ENCODE data around the gene SMC4. TPM values are rescaled to one million over a fixed set of nuclear protein-coding genes. Genes with fewer than 3 reads are reported as not detected.

The SMC4 gene
- total RNA-seq, 2 donors from 2014 or later, result 12.5 to 35.6 TPM

DNA sequence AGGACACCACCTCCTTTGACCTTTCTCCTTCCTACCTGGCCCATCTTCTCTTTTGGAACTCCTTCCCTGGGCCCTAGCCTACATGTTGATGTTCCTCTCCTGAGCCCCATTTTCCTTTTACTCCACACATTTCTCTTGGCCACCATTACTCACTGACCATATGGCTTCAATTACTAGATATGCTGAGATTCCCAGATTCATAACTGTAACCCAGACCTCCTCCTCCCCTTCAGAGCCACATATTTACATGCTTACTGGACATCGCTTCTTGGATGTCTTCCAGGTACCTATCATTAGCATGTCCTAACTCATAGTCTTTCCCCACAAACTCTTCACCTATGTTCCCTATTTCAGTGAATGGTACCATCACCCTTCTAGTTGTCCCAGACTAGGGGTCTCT, 74.5 kb downstream of the SMC4 start:
- DNase-seq, result no peak
- intact Hi-C loops (cut with DNase I), result no loop called here
- TF ChIP-seq, protein P1, sequence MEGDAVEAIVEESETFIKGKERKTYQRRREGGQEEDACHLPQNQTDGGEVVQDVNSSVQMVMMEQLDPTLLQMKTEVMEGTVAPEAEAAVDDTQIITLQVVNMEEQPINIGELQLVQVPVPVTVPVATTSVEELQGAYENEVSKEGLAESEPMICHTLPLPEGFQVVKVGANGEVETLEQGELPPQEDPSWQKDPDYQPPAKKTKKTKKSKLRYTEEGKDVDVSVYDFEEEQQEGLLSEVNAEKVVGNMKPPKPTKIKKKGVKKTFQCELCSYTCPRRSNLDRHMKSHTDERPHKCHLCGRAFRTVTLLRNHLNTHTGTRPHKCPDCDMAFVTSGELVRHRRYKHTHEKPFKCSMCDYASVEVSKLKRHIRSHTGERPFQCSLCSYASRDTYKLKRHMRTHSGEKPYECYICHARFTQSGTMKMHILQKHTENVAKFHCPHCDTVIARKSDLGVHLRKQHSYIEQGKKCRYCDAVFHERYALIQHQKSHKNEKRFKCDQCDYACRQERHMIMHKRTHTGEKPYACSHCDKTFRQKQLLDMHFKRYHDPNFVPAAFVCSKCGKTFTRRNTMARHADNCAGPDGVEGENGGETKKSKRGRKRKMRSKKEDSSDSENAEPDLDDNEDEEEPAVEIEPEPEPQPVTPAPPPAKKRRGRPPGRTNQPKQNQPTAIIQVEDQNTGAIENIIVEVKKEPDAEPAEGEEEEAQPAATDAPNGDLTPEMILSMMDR (IDR thresholded peaks at IDR 0.05), result no peak
- TF ChIP-seq POLR2A (IDR thresholded peaks at IDR 0.05), result no peak
- H3K4me3 ChIP-seq, result no peak overlapping the region
- no peaks in the 10 kb centered on the region for H3K4me1 ChIP-seq
- peaks cover 0 to 12% (median 0%) of the 10 kb centered on the region in 3 donors for H3K9me3 ChIP-seq
- H3K36me3 ChIP-seq (replicated peaks in 1 of 2; ENCODE audit: insufficient read depth in 1 of 2, low read depth in 2 of 2), result no peaks in the 10 kb centered on the region
- 61 to 66% methylated on average over 1 of the region's 1 CpG for WGBS, 2 donors
- ATAC-seq, result no peak
- no peaks in the 10 kb centered on the region for H3K27me3 ChIP-seq
- H3K27ac ChIP-seq, result no peak overlapping the region

DNA sequence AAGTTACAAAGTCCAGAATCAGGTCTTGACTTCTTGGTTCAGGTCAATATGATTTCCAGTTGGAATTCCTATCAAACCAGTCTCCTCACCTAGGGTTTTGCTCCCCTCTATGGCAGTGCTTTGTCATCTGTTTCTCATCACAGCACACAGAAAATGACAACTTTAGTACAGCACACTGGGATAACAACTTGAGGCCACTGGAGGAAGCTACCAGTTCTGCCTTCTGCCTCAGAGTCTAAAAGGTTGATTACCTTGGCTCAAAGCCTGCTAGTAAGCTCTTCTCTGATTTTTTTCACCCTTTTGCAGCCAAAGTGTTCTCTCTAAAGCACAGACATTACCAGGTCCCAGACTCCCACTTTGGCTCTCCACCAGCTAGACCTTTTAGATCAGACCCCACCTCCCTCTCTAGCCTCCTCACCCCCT, 75.0 kb downstream of the SMC4 start:
- H3K27me3 ChIP-seq, result no peaks in the 10 kb centered on the region
- DNase-seq (no peak), ATAC-seq (no peak)
- H3K4me3 ChIP-seq, result no peak overlapping the region
- H3K27ac ChIP-seq, result no peak overlapping the region
- TF ChIP-seq POLR2A (IDR thresholded peaks at IDR 0.05), result no peak
- TF ChIP-seq, protein P1 (IDR thresholded peaks at IDR 0.05), result no peak
- H3K9me3 ChIP-seq, result peaks cover 0 to 12% (median 0%) of the 10 kb centered on the region in 3 donors
- H3K36me3 ChIP-seq (replicated peaks in 1 of 2; ENCODE audit: insufficient read depth in 1 of 2, low read depth in 2 of 2), result no peaks in the 10 kb centered on the region
- H3K4me1 ChIP-seq, result no peaks in the 10 kb centered on the region
- intact Hi-C loops (cut with DNase I), result no loop called here

DNA sequence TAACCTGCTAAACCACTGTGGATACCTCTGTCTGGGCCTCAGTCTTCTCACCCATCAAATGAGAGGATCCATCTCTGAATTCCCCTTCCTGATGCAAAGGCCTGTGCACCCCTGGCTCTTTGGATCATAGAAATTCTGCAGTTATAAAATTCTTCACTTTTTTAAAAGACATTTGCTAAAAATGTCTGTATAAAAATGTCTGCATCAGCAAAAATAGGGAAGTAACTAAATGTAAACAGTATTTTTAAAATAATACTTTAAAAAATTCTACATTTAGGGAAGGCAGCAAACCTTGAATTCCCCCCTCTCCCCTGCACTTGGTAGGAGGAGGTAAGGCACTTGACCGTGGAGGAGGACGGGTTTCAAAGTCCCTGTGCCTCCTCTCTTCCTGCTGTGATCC, 75.7 kb downstream of the SMC4 start:
- H3K27ac ChIP-seq, result no peak overlapping the region
- no peak overlapping the region for H3K4me3 ChIP-seq
- intact Hi-C loops (cut with DNase I), result no loop called here
- no peak for DNase-seq
- ATAC-seq, result no peak
- 85 to 93% methylated on average over 2 of the region's 2 CpGs for WGBS, 2 donors
- H3K27me3 ChIP-seq, result no peaks in the 10 kb centered on the region
- H3K36me3 ChIP-seq (replicated peaks in 1 of 2; ENCODE audit: insufficient read depth in 1 of 2, low read depth in 2 of 2), result no peaks in the 10 kb centered on the region
- H3K4me1 ChIP-seq, result no peaks in the 10 kb centered on the region
- peaks cover 0 to 10% (median 0%) of the 10 kb centered on the region in 3 donors for H3K9me3 ChIP-seq
- TF ChIP-seq POLR2A (IDR thresholded peaks at IDR 0.05), result no peak
- TF ChIP-seq, protein P1 (IDR thresholded peaks at IDR 0.05), result no peak

DNA sequence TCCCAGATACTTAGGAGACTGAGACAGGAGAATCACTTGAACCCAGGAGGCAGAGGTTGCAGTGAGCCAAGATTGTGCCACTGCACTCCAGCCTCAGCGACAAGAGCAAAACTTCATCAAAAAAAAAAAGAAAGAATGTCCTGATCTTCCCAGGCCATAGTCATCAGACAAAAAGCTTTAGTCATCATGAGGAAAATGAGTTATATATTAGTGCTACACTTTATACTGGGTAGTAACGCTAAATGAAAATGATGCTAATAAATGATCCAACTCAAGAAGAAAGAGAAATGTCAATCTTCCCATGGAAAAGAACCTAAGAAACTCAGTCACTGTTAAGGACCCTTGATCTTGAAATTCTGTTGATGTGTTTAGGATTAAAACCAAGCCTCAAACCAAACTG, 76.4 kb downstream of the SMC4 start:
- ATAC-seq (no peak), DNase-seq (no peak)
- no peak for TF ChIP-seq POLR2A (IDR thresholded peaks at IDR 0.05)
- TF ChIP-seq, protein P1 (IDR thresholded peaks at IDR 0.05), result no peak
- intact Hi-C loops (cut with DNase I), result no loop called here
- no peaks in the 10 kb centered on the region for H3K36me3 ChIP-seq (replicated peaks in 1 of 2; ENCODE audit: insufficient read depth in 1 of 2, low read depth in 2 of 2)
- no peaks in the 10 kb centered on the region for H3K4me1 ChIP-seq
- H3K4me3 ChIP-seq, result no peak overlapping the region
- no peak overlapping the region for H3K27ac ChIP-seq
- H3K27me3 ChIP-seq, result no peaks in the 10 kb centered on the region
- WGBS, 2 donors, result 96 to 98% methylated on average over 2 of the region's 2 CpGs
- peaks cover 0 to 3% (median 0%) of the 10 kb centered on the region in 3 donors for H3K9me3 ChIP-seq

DNA sequence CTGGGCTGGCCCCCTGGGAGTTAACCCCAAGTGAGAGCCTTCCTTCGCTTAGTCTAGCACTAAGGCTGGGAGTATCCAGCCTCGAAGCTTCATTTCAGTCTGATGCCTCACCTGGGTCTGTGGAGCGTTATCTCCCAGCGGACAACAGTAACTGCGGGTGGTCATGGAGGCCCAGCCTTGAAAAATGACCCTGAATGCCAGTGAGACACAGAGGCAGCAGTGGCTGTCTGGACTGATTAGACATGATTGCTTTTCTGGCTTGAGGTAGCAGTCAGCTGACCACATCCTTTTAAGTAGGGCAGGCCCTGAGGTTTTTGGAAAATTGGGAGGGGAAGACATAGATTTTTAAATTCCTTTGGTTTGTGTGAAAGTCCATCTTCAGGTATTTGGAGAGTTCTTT, 78.3 kb downstream of the SMC4 start:
- H3K9me3 ChIP-seq, result no peaks in the 10 kb centered on the region
- H3K36me3 ChIP-seq (replicated peaks in 1 of 2; ENCODE audit: insufficient read depth in 1 of 2, low read depth in 2 of 2), result no peaks in the 10 kb centered on the region
- H3K27ac ChIP-seq, result no peak overlapping the region
- 39 to 49% methylated on average over 4 to 5 of the region's 5 CpGs for WGBS, 2 donors
- H3K27me3 ChIP-seq, result no peaks in the 10 kb centered on the region
- no peak overlapping the region for H3K4me3 ChIP-seq
- DNase-seq (no peak), ATAC-seq (no peak)
- TF ChIP-seq, protein P1 (IDR thresholded peaks at IDR 0.05), result no peak
- TF ChIP-seq POLR2A (IDR thresholded peaks at IDR 0.05), result no peak
- intact Hi-C loops (cut with DNase I), result no loop called here
- no peaks in the 10 kb centered on the region for H3K4me1 ChIP-seq

Data from body of pancreas (tissue), 4 donors.